A549 (cell line): ENCODE measurements around the gene CIAO2B. TPM values are rescaled to one million over a fixed set of nuclear protein-coding genes. Genes with fewer than 3 reads are reported as not detected.

ENCODE experiments used
- ATAC-seq, 2 experiments: fragments of 200-7000 bp in 1 of 2; fragments of >200 bp in 1 of 2; cut with Nextera tagmentation in 1 of 2; cut with Tn5 transposase in 1 of 2; 3 replicates each; pipeline versions ENCODE4 v1.8.0 to v1.9.1; 2018 to 2020; ENCODE audit warnings: mild to moderate bottlenecking in 1 of 2, moderate library complexity in 1 of 2
- CTCF ChIA-PET: fragments of 300-600 bp; sonication (Branson Sonifier 250); formaldehyde crosslinking; extraction: SDS; loops from one replicate; lab custom pipeline; 2021; ENCODE audit warnings: antibody characterized with exemption, inconsistent platforms; lab: Yijun Ruan, JAX
- POLR2A ChIA-PET: fragments of 350-600 bp; formaldehyde crosslinking; extraction: SDS; loops from one replicate; lab custom pipeline; 2021; ENCODE audit warnings: antibody characterized with exemption, inconsistent platforms; lab: Yijun Ruan, JAX
- DNase-seq, 2 experiments: peaks; one replicate each; pipeline versions ENCODE4 v3.0.0 to v3.0.0-alpha.2; 2011 to 2016; ENCODE audit warnings: low read depth in 1 of 2, low spot score in 1 of 2
- FAIRE-seq: peaks from 2 replicates; lab custom pipeline; 2011; peaks lifted over from hg19 to GRCh38; lab: Jason Lieb, UNC
- H3K27ac ChIP-seq, 2 experiments: fragments of >200 bp; sonication (Bioruptor Twin); formaldehyde crosslinking; 3 replicates each; pipeline ENCODE4 v1.5.1; 2016 to 2017
- H3K4me1 ChIP-seq: fragments of >200 bp; sonication (Bioruptor Twin); formaldehyde crosslinking; 3 replicates; pipeline ENCODE4 v1.6.1; 2016
- H3K4me2 ChIP-seq: fragments of >200 bp; sonication (Bioruptor Twin); formaldehyde crosslinking; 3 replicates; pipeline ENCODE4 v1.6.1; 2016
- H3K4me3 ChIP-seq: fragments of >200 bp; sonication (Bioruptor Twin); formaldehyde crosslinking; 3 replicates; pipeline ENCODE4 v1.5.1; 2016
- H3K9me3 ChIP-seq: fragments of >200 bp; sonication (Bioruptor Twin); formaldehyde crosslinking; 3 replicates; pipeline ENCODE4 v1.6.1; 2016
- ATOH8 ChIP-seq: fragments of 250-450 bp; sonication (Bioruptor Pico); IDR thresholded peaks from 2 replicates; pipeline ENCODE4 v1.5.0; 2020; ENCODE audit warnings: low read depth, mild to moderate bottlenecking, moderate library complexity
- BHLHE40 ChIP-seq: IDR thresholded peaks from 2 replicates; pipeline ENCODE4 v1.6.1; 2012; ENCODE audit warnings: low read depth, low read length, inconsistent platforms
- CHD2 ChIP-seq: fragments of 150-350 bp; IDR thresholded peaks from 2 replicates; pipeline ENCODE4 v1.6.1; 2014; ENCODE audit warnings: low read length; ENCODE audit not compliant: partially characterized antibody
- EHMT2 ChIP-seq: fragments of 200-600 bp; sonication (generic); IDR thresholded peaks from 2 replicates; pipeline ENCODE4 v1.6.1; 2016; ENCODE audit warnings: antibody characterized with exemption, low read depth, mild to moderate bottlenecking, moderate library complexity
- ESRRA ChIP-seq: fragments of 150-350 bp; IDR thresholded peaks from 2 replicates; pipeline ENCODE4 v1.6.1; 2014; ENCODE audit warnings: mild to moderate bottlenecking, low read length, borderline replicate concordance
- FOSL2 ChIP-seq, 2 experiments: fragments of 450-650 bp in 1 of 2; fragments of >200 bp in 1 of 2; sonication (Bioruptor Twin) in 1 of 2; formaldehyde crosslinking; IDR thresholded peaks; 2 replicates each; pipeline versions ENCODE4 v1.5.0 to v1.6.1; 2016 to 2020; ENCODE audit warnings: mild to moderate bottlenecking in 1 of 2, moderate library complexity in 1 of 2
- FOXS1 ChIP-seq: fragments of 250-450 bp; sonication (Bioruptor Pico); IDR thresholded peaks from 2 replicates; pipeline ENCODE4 v1.5.0; 2020; ENCODE audit warnings: mild to moderate bottlenecking, moderate library complexity
- HOXA7 ChIP-seq: fragments of 250-450 bp; sonication (Bioruptor Pico); IDR thresholded peaks from 2 replicates; pipeline ENCODE4 v1.5.0; 2020; ENCODE audit warnings: mild to moderate bottlenecking, moderate library complexity
- HOXB13 ChIP-seq: fragments of 250-450 bp; sonication (Bioruptor Pico); IDR thresholded peaks from 2 replicates; pipeline ENCODE4 v1.5.0; 2020; ENCODE audit warnings: low read depth, mild to moderate bottlenecking, moderate library complexity
- HOXB5 ChIP-seq: fragments of 250-450 bp; sonication (Bioruptor Pico); IDR thresholded peaks from 2 replicates; pipeline ENCODE4 v1.5.0; 2020; ENCODE audit warnings: mild to moderate bottlenecking, moderate library complexity
- JUN ChIP-seq, 2 experiments: fragments of >200 bp; sonication (Bioruptor Twin); formaldehyde crosslinking; IDR thresholded peaks; 2 replicates in 1 of 2; 3 replicates in 1 of 2; pipeline ENCODE4 v1.6.1; 2016 to 2017
- MAX ChIP-seq: IDR thresholded peaks from 2 replicates; pipeline ENCODE4 v1.6.1; 2012
- MYC ChIP-seq: IDR thresholded peaks from 2 replicates; pipeline ENCODE4 v1.6.1; 2012; ENCODE audit warnings: mild to moderate bottlenecking, inconsistent platforms, low read length, improper control_type of control experiment, borderline replicate concordance
- NPAS2 ChIP-seq: fragments of 250-450 bp; sonication (Bioruptor Pico); IDR thresholded peaks from 2 replicates; pipeline ENCODE4 v1.8.0; 2022; ENCODE audit warnings: mild to moderate bottlenecking, moderate library complexity, borderline replicate concordance
- PHF8 ChIP-seq: fragments of 200-600 bp; sonication (generic); IDR thresholded peaks from 2 replicates; pipeline ENCODE4 v1.6.1; 2016; ENCODE audit warnings: low read depth, mild to moderate bottlenecking, antibody characterized with exemption, moderate library complexity, borderline replicate concordance
- RARB ChIP-seq: fragments of 250-450 bp; sonication (Bioruptor Pico); IDR thresholded peaks from 2 replicates; pipeline ENCODE4 v1.8.0; 2021; ENCODE audit warnings: mild to moderate bottlenecking, moderate library complexity
- TFCP2L1 ChIP-seq: fragments of 250-450 bp; sonication (Bioruptor Pico); IDR thresholded peaks from 2 replicates; pipeline ENCODE4 v1.5.0; 2021; ENCODE audit warnings: mild to moderate bottlenecking
- ZC3H11A ChIP-seq: fragments of 450-650 bp; IDR thresholded peaks from 2 replicates; pipeline ENCODE4 v1.6.1; 2014; ENCODE audit warnings: antibody characterized with exemption, mild to moderate bottlenecking
- ZNF302 ChIP-seq: fragments of 250-450 bp; sonication (Bioruptor Pico); IDR thresholded peaks from 2 replicates; pipeline ENCODE4 v1.9.0; 2021; ENCODE audit warnings: inconsistent platforms, mild to moderate bottlenecking, moderate library complexity
- ZSCAN20 ChIP-seq: fragments of 250-450 bp; sonication (Bioruptor Pico); IDR thresholded peaks from 2 replicates; pipeline ENCODE4 v1.8.0; 2022; ENCODE audit warnings: mild to moderate bottlenecking, moderate library complexity
- WGBS: methylation state at CpG from one replicate; pipeline ENCODE4 v1.1.6; 2017; ENCODE audit errors: missing lambda C conversion rate; 5-methylcytosine and 5-hydroxymethylcytosine counted together
- polyA plus RNA-seq, 4 experiments: library from polyadenylated mRNA; depleted of rRNA in 3 of 4; stranded (reverse); fragments of >200 nt; fragmentation: RNase III in 1 of 4; extraction: RNeasy Plus Mini Kit Qiagen cat#74134 plus additional on column Dnase treatment in 1 of 4; gene quantifications; 2 replicates in 3 of 4; 3 replicates in 1 of 4; pipeline ENCODE4 v1.2.3, GENCODE V29; 2011 to 2017
- TF ChIP-seq, protein P1 (sequence below): fragments of 450-650 bp; IDR thresholded peaks from 2 replicates; pipeline ENCODE4 v1.6.1; 2014; ENCODE audit warnings: antibody characterized with exemption

The CIAO2B gene
- polyA plus RNA-seq, 2 of the 4 experiments (the other 2 are of a cell fraction), result 134 to 140 TPM

- ATAC-seq (no peak), FAIRE-seq (no peak)
- ChIA-PET CTCF (interaction anchor here (0.6 to 40.8 kb wide), 5 partner anchors 5 to 508 kb away, joined by 3 to 837 read pairs (median 7); partner anchors contain the start of genes CDH16, PDP2 and RRAD), POLR2A (interaction anchor here (0.9 kb wide), 1 partner anchor 11 kb away, joined by 4 read pairs; no protein-coding TSS in a partner anchor)
- H3K4me1 ChIP-seq, result peaks cover 9% of the 10 kb centered on the region; the same call in 1 of the 3 replicates
- 55% methylated on average over 5 of the region's 5 CpGs for WGBS
- no peaks in the 10 kb centered on the region for H3K9me3 ChIP-seq
- H3K4me3 ChIP-seq, result no peak overlapping the region
- TF ChIP-seq FOSL2 (IDR thresholded peaks at IDR 0.05) (no peak), FOSL2 (CRISPR knock-in tag; IDR thresholded peaks at IDR 0.05) (no peak), HOXB13 (CRISPR knock-in tag) (no peak), EHMT2 (no peak), HOXB5 (CRISPR knock-in tag) (no peak), FOXS1 (CRISPR knock-in tag) (no peak), PHF8 (no peak), RARB (CRISPR knock-in tag) (no peak), ATOH8 (CRISPR knock-in tag) (no peak), NPAS2 (CRISPR knock-in tag) (no peak), ESRRA (no peak), MAX (no peak), ZC3H11A (no peak), CHD2 (no peak), ZSCAN20 (CRISPR knock-in tag) (no peak), MYC (no peak), ZNF302 (CRISPR knock-in tag) (no peak), TFCP2L1 (CRISPR knock-in tag) (no peak), BHLHE40 (no peak)
- TF ChIP-seq, protein P1, sequence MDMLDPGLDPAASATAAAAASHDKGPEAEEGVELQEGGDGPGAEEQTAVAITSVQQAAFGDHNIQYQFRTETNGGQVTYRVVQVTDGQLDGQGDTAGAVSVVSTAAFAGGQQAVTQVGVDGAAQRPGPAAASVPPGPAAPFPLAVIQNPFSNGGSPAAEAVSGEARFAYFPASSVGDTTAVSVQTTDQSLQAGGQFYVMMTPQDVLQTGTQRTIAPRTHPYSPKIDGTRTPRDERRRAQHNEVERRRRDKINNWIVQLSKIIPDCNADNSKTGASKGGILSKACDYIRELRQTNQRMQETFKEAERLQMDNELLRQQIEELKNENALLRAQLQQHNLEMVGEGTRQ, result no peak
- TF ChIP-seq, all 56 proteins: peak for 0
- H3K4me2 ChIP-seq, result no peak overlapping the region; the same call in 2 of the 3 replicates
- no peak for DNase-seq
- peak overlapping the region in 1 of 2 experiments; percentile 62; a peak in 1 of 6 replicates for H3K27ac ChIP-seq
Measured at GRCh38 chr16:66919569-66920298, 14.5 kb downstream of the CIAO2B start.

DNA sequence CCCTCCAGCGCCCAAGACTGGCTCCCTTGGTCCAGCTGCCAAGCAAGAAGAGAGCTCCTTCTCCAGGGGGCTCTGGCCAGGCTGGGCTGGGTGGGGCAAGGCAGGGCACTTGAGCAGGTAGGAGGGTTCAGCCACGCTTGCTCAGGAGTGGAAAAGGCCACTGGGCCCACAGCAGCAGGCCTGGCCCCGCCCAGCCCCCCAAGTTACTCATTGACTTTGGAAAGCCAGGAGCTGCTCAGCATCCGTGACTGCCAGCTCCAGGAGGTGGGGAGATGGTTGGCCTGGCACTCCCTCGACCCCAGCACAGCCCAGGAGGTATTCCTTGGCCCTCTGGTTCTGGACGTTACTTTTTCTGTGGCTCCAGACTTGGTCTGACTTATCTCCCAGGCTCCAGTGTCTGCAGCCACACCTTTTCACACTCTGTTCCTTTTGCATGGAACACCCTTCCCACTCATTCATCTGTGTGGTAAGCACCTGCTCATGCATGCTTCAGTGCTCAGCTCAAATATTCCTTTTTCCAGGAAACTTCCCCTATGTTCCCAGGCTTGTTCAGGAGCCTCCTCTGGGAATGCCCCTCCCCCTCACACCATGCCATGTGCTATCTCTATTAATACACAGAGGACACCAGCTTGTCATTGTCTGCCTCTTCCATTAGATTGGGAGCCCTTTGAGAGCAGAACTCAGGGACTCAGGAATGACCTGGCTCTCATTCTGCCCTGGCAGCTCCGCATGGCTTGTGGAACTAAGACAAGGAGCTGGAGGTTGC is 15.2 kb downstream of the CIAO2B start, which contains the start of gene CDH16:
CDH16 (minus strand) TSS at position 83 of the 766 bp plus-strand sequence. CDS start 820 bp downstream, outside the sequence.
- CTCF ChIA-PET, result interaction anchor here (1.7 to 40.8 kb wide), 4 partner anchors 4 to 236 kb away, joined by 7 to 837 read pairs (median 422); partner anchors contain the start of genes CDH16, PDP2 and RRAD
- DNase-seq, result no peak
- POLR2A ChIA-PET, result interaction anchor here (0.9 kb wide), 1 partner anchor 12 kb away, joined by 4 read pairs; no protein-coding TSS in a partner anchor
- peak within 1 kb of the TSS in 1 of 2 experiments; percentile 62; a peak in 1 of 6 replicates for H3K27ac ChIP-seq
- WGBS, result 58% methylated on average over 5 of the region's 7 CpGs
- no peaks in the 10 kb centered on the region for H3K9me3 ChIP-seq
- no peak for FAIRE-seq
- H3K4me2 ChIP-seq, result no peak within 1 kb of the TSS; the same call in 2 of the 3 replicates
- ATAC-seq, result no peak
- H3K4me1 ChIP-seq, result peaks cover 9% of the 10 kb centered on the region; the same call in 1 of the 3 replicates
- H3K4me3 ChIP-seq, result no peak within 1 kb of the TSS
- TF ChIP-seq BHLHE40, result no peak
- TF ChIP-seq PHF8, result no peak
- TF ChIP-seq JUN (IDR thresholded peaks at IDR 0.05), result no peak
- no peak for TF ChIP-seq HOXA7 (CRISPR knock-in tag)
- TF ChIP-seq NPAS2 (CRISPR knock-in tag), result no peak
